ENCODE measurements around the gene PIBF1.
A peak's percentile ranks its signal among the peaks of the same experiment; 100 is the strongest.

PIBF1 gene, protein sequence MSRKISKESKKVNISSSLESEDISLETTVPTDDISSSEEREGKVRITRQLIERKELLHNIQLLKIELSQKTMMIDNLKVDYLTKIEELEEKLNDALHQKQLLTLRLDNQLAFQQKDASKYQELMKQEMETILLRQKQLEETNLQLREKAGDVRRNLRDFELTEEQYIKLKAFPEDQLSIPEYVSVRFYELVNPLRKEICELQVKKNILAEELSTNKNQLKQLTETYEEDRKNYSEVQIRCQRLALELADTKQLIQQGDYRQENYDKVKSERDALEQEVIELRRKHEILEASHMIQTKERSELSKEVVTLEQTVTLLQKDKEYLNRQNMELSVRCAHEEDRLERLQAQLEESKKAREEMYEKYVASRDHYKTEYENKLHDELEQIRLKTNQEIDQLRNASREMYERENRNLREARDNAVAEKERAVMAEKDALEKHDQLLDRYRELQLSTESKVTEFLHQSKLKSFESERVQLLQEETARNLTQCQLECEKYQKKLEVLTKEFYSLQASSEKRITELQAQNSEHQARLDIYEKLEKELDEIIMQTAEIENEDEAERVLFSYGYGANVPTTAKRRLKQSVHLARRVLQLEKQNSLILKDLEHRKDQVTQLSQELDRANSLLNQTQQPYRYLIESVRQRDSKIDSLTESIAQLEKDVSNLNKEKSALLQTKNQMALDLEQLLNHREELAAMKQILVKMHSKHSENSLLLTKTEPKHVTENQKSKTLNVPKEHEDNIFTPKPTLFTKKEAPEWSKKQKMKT

DNA sequence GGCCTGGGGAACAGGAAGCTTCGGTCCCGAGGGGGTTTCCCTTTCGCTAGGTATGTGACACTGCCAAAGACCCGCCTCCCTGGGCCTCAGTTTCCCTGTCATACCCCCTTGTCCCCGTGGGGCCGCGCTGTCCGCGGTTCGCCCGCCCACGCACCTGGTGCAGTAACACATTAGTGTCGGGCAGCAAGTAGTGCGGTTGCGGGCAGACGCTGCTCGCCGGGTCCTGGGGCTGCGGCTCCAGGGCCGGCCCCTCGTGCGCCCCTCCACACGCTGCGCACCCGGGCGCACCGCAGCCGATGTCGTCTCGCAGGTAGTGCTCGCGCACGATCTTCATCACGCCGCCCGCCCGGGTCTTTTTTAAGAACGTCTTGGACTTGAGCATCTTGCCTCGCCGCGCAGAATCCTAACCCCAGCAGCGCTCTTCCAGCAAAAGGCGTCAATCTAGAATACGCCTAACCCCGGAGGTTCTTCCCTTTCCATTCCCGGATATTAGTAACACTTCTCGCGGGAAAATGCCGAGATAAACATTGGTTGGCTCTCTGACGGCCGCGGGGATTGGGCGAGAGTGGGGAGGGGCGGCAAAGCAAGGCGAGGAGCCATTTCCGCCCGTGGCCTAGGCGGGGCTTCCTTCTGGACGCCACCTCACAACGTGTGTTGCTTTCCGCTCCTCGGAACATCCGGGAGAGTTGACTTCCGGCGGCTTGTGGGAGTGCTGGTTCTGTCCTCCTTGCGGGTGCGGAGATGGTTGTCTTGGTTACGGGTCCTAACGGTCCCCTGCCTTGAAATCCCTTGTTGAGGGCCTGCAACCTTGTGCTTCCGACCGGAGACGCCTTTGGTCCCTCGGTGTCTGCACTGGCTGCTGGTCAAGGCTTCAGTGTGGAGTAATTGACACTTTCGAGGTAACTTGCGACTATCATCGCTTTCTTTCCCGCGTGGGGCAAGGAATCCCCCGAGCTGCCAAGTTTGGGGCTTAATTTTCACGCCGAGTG, at the start of gene PIBF1, which contains the start of gene DIS3:
Gene PIBF1, plus strand, starts transcription at position 683 of the 989 bp plus-strand sequence. CDS start 1,337 bp downstream, outside the sequence.
Gene DIS3, minus strand, starts transcription at position 450 of the 989 bp plus-strand sequence. Its CDS starts 68 bp downstream, at position 382.
- H3K4me3 ChIP-seq (ENCODE audit: low read depth in 1 of 2, low read length in 2 of 2) = peak within 1 kb of the TSS; percentile 61 to 89
- H3K4me1 ChIP-seq (ENCODE audit: insufficient read depth, low read length) = peaks cover 55% of the 10 kb centered on the region
- no peaks in the 10 kb centered on the region for H3K9me3 ChIP-seq (ENCODE audit: insufficient read depth, low read length, severe bottlenecking)
- H2AFZ ChIP-seq (ENCODE audit: low read depth, low read length) = peak within 1 kb of the TSS; percentile 93
- peak; percentile 98 for DNase-seq
- H3K79me2 ChIP-seq (ENCODE audit: insufficient read depth, low read length) = peaks cover 98% of the 10 kb centered on the region
- TF ChIP-seq, protein P1, sequence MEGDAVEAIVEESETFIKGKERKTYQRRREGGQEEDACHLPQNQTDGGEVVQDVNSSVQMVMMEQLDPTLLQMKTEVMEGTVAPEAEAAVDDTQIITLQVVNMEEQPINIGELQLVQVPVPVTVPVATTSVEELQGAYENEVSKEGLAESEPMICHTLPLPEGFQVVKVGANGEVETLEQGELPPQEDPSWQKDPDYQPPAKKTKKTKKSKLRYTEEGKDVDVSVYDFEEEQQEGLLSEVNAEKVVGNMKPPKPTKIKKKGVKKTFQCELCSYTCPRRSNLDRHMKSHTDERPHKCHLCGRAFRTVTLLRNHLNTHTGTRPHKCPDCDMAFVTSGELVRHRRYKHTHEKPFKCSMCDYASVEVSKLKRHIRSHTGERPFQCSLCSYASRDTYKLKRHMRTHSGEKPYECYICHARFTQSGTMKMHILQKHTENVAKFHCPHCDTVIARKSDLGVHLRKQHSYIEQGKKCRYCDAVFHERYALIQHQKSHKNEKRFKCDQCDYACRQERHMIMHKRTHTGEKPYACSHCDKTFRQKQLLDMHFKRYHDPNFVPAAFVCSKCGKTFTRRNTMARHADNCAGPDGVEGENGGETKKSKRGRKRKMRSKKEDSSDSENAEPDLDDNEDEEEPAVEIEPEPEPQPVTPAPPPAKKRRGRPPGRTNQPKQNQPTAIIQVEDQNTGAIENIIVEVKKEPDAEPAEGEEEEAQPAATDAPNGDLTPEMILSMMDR (IDR thresholded peaks at IDR 0.05; ENCODE audit: borderline replicate concordance, extremely low read depth, low read length, poor library complexity, severe bottlenecking) = peak; percentile 27
- no peak for TF ChIP-seq EZH2 (IDR thresholded peaks at IDR 0.05; ENCODE audit: borderline replicate concordance, low read depth, low read length, severe bottlenecking)
- H3K4me2 ChIP-seq (ENCODE audit: insufficient read depth, low read length) = peak within 1 kb of the TSS; percentile 92
- peak within 1 kb of the TSS; percentile 82 for H3K9ac ChIP-seq (ENCODE audit: low read depth, low read length)
- H3K27ac ChIP-seq (ENCODE audit: low read length) = peak within 1 kb of the TSS; percentile 89
- no peaks in the 10 kb centered on the region for H3K27me3 ChIP-seq (ENCODE audit: insufficient read depth, low read length, poor library complexity)
- peaks cover 43% of the 10 kb centered on the region for H3K36me3 ChIP-seq (ENCODE audit: insufficient read depth, low read length)
- peaks cover 18% of the 10 kb centered on the region; the same call in 1 of the 2 replicates for H4K20me1 ChIP-seq (ENCODE audit: insufficient read depth, low read length)
- peak; percentile 95 for ATAC-seq (ENCODE audit: insufficient read depth, low read depth)

DNA sequence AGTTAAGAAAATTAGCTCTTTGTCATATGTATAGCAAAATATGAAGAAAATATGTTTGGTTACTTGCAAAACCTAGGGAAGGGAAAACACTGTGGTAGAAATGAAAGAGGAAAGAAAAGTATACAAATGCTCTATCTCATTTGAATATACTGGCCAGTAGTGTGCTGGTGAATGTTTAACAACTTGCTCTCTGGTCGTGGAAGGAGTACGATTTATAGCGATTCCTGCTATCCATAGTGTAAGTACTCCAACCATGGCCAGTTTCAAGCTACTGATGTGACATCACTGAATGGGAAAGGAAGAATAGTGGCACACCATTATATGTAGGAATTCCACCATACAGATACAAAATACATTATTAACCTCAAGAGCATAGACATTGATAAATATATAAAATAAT, 44.9 kb upstream of the PIBF1 start:
- no peak for TF ChIP-seq EZH2 (IDR thresholded peaks at IDR 0.05; ENCODE audit: borderline replicate concordance, low read depth, low read length, severe bottlenecking)
- TF ChIP-seq, protein P1 (IDR thresholded peaks at IDR 0.05; ENCODE audit: borderline replicate concordance, extremely low read depth, low read length, poor library complexity, severe bottlenecking) = no peak
- Histone ChIP-seq H3K9me3 (ENCODE audit: insufficient read depth, low read length, severe bottlenecking) (no peaks in the 10 kb centered on the region), H3K27me3 (ENCODE audit: insufficient read depth, low read length, poor library complexity) (no peaks in the 10 kb centered on the region), H2AFZ (ENCODE audit: low read depth, low read length) (no peak overlapping the region), H3K4me2 (ENCODE audit: insufficient read depth, low read length) (no peak overlapping the region), H3K9ac (ENCODE audit: low read depth, low read length) (no peak overlapping the region), H3K36me3 (ENCODE audit: insufficient read depth, low read length) (peaks cover 71% of the 10 kb centered on the region), H3K4me3 (ENCODE audit: low read depth in 1 of 2, low read length in 2 of 2) (no peak overlapping the region), H3K79me2 (ENCODE audit: insufficient read depth, low read length) (peaks cover 62% of the 10 kb centered on the region), H4K20me1 (ENCODE audit: insufficient read depth, low read length) (peaks cover 6% of the 10 kb centered on the region; the same call in 1 of the 2 replicates), H3K4me1 (ENCODE audit: insufficient read depth, low read length) (no peaks in the 10 kb centered on the region), H3K27ac (ENCODE audit: low read length) (no peak overlapping the region)
- ATAC-seq (ENCODE audit: insufficient read depth, low read depth) (no peak), DNase-seq (no peak)

DNA sequence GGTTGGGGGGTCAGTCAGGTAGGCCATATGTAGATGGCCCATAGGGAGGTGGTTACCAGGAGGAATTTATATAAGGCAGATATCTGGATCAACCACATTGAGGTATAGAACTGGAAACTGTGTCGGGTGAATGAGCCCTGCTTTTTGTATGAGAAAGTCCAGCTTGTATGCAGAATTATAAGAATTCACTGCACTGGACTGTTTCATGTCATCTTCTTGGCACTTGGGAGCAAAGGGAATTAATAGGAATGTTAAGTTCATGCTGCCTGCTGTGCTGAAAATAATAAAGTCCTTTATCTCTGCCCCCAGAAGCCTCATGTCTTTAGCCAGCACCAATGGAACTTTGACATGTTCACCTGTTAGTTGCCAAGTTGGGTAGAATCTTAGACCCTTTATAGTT, 41.9 kb upstream of the PIBF1 start:
- Histone ChIP-seq H3K27ac (ENCODE audit: low read length) (no peak overlapping the region), H3K27me3 (ENCODE audit: insufficient read depth, low read length, poor library complexity) (no peaks in the 10 kb centered on the region), H3K4me1 (ENCODE audit: insufficient read depth, low read length) (no peaks in the 10 kb centered on the region), H2AFZ (ENCODE audit: low read depth, low read length) (no peak overlapping the region), H3K9ac (ENCODE audit: low read depth, low read length) (no peak overlapping the region), H3K4me3 (ENCODE audit: low read depth in 1 of 2, low read length in 2 of 2) (no peak overlapping the region), H3K9me3 (ENCODE audit: insufficient read depth, low read length, severe bottlenecking) (no peaks in the 10 kb centered on the region), H3K4me2 (ENCODE audit: insufficient read depth, low read length) (no peak overlapping the region), H3K36me3 (ENCODE audit: insufficient read depth, low read length) (peaks cover 77% of the 10 kb centered on the region), H4K20me1 (ENCODE audit: insufficient read depth, low read length) (peaks cover 4% of the 10 kb centered on the region; the same call in 1 of the 2 replicates), H3K79me2 (ENCODE audit: insufficient read depth, low read length) (peaks cover 48% of the 10 kb centered on the region)
- no peak for DNase-seq
- ATAC-seq (ENCODE audit: insufficient read depth, low read depth) = no peak
- no peak for TF ChIP-seq EZH2 (IDR thresholded peaks at IDR 0.05; ENCODE audit: borderline replicate concordance, low read depth, low read length, severe bottlenecking)
- TF ChIP-seq, protein P1 (IDR thresholded peaks at IDR 0.05; ENCODE audit: borderline replicate concordance, extremely low read depth, low read length, poor library complexity, severe bottlenecking) = no peak

Data from DND-41 (cell line).